ENCODE results near the gene MARK4.

- no peak for TF ChIP-seq PBX3 (IDR thresholded peaks at IDR 0.05)
- no peak for TF ChIP-seq CTCF (IDR thresholded peaks at IDR 0.05)
- no peak for TF ChIP-seq POLR2A (IDR thresholded peaks at IDR 0.05; ENCODE audit: low read length)
- no peak for TF ChIP-seq CEBPB (IDR thresholded peaks at IDR 0.05)
Measured at GRCh38 chr19:45243144-45243732, 7.8 kb upstream of the MARK4 start.
